Measurements from ENCODE around the gene PPM1H.

Gene PPM1H

GRCh38 chr12:62792236-62792870 is 142.6 kb downstream of the PPM1H start:
- DNase-seq, result no peak

- no peak for DNase-seq
Observed at GRCh38 chr12:62789851-62790250, 145.1 kb downstream of the PPM1H start.

GRCh38 chr12:62787611-62788010 is 147.3 kb downstream of the PPM1H start:
- no peak for DNase-seq

- no peak for DNase-seq
Observed at GRCh38 chr12:62787023-62787422, 147.9 kb downstream of the PPM1H start.

- DNase-seq, result peak; percentile 41
Observed at GRCh38 chr12:62785941-62786559, 148.9 kb downstream of the PPM1H start.

GRCh38 chr12:62784576-62784975 is 150.4 kb downstream of the PPM1H start:
- DNase-seq, result no peak

GRCh38 chr12:62783881-62784280 is 151.1 kb downstream of the PPM1H start:
- DNase-seq, result no peak

DNA sequence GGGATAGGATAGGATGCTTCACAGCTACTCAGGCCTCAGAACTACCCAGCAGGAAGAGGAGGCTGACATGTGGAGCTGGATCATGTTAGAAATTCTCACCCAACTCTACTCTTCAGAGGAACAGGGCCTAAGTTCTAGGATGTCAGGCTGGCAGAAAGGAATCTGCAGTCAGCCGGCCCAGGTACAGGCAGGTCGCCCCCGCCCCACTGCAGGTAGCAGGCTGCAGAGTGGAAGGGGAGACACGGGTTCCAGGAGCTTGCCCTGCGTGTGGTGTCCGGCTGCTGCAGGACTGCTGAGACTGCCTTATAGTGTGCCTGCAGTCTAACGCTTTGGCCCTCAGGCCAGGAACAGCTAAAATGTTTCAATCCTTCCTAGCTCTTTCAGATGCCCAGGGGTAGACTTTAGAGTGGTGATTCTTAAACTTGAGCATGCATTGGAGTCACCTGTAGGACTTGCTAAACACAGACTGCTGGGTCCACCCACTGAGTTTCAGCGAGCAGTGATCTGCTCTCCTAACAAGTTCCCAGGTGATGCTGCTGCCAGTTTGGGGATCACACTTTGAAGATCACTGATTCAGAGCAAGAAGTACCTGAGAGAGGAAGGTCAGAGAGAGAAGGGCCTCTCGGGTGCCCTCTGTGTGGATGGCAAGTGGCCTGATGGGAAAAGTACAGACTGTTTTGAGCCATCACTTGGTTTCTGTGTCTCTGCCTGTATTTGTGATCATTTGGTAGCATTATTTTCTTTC is 153.6 kb downstream of the PPM1H start:
- DNase-seq, result no peak

DNA sequence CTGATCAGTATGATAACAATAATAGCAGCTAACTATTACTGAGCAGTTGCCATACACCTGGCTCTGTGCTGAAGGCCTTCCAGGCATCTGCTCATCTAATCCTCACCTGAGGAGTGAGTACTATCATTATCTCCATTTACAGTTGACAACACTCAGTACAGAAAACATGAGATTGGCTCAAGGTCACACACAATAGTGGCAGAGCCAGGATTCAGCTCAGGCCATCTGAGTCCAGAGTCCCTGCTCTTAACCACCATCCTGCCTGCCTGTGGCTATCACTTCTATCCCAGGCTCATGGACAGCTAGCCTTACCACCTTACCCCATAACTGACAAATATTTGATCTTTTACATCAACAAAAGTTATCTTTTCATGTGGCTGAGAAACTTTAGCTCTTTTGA is 155.5 kb downstream of the PPM1H start:
- DNase-seq, result no peak

- no peak for DNase-seq
Observed at GRCh38 chr12:62778187-62778586, 156.8 kb downstream of the PPM1H start.

- no peak for DNase-seq
Observed at GRCh38 chr12:62776997-62777396, 158.0 kb downstream of the PPM1H start.

DNA sequence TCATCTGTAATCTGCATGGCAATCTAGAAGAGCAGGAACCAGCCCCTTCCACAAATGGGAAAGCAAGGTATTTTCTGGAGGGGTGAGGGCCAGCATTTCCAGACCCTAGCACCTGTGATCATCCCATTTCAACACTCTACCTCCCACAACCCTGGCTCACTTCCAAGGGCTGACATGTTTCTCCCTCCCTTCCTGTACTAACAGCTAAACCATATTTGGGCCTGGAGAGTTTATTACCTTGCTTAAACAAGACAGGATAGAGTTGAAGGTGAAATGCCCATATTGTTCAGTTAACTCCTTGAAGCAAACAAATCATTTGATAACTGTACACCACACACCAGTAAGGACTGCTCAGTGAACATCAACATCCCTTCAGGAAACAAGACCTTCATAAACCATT is 158.4 kb downstream of the PPM1H start:
- DNase-seq, result no peak

DNA sequence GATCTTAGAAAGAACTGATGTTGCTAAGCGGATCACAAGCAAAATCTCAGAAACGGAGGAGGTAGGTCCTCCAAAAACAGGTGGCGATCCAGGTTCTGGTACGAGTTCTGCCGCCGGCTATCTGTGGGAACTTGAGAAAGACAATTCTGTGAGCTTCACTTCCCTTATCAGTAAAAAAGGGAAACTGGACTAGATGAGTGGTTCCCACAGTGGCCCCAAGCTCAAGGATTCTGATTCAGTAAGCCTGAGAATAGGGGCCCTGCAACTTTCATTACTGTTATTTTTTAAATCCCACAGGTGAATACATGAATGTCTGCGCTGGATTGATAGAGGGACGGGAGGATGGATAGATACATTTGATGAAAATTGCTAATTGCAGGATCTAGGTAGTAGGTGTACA is 160.2 kb downstream of the PPM1H start:
- DNase-seq, result no peak

- no peak for DNase-seq
Observed at GRCh38 chr12:62772416-62772955, 162.5 kb downstream of the PPM1H start.

- no peak for DNase-seq
Observed at GRCh38 chr12:62771828-62772227, 163.1 kb downstream of the PPM1H start.

- no peak for DNase-seq
Observed at GRCh38 chr12:62770381-62770780, 164.6 kb downstream of the PPM1H start.

DNA sequence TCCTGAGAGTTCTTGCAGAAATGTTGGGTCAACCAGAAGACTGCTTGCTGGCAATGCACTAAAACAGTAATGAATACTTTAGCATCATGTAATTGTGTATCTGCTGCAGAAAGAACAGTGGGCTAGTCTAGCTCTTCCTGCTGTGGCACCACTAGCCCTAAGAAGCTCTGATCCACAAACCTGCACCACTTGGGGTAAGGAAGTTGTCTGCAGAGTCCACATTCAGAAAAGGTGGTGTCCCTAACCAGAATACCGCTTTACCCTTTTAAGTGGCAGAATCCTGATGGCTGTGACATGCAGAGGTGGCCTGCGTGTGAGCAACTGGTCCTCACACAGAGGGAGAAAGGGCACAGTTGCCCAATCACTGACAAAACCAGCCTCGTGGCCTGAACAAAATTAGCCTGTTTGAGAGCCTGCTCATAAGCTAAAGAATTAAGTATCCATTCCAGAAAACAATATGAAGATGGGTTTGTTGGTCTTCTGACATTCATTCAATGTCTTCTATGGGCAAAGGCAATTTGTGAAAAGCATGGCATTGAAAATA is 165.8 kb downstream of the PPM1H start:
- DNase-seq, result no peak

DNA sequence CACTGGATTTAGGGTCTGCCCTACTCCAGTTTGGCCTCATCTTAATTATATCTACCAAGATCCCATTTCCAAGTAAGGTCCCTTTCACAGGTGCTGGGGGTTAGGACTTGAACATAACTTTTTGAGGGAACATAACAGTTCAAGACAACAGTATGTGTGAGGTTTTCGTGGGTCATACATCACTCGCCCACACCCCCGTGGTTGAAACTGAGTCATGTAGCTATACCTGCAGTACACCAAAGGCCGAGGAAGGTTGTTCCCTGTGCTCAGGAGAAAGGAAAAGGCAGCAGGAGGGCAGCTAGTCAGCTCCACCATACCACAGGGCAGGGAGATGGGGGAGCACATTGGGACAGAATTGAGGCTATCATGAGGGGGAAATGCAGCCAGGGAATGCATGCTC is 167.0 kb downstream of the PPM1H start:
- DNase-seq, result peak; percentile 4

DNA sequence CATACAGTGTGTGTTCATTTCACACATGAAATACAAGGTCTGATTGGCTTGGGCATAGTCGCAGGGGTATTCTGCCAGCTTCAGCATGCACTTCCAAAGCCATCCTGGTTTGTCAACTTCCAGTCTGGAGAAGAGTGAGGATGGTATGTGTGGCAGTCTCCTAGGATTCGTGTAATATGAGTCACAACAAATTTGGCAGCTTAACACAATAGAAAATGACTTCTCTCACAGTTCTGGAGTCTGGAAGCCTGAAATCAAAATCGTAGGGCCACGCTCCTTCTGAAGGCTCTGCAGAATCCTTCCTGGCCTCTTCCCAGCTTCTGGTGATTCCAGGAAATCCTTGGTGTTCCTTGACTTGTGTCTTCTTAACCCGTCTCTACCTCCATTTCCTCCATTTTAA is 167.5 kb downstream of the PPM1H start:
- DNase-seq, result no peak

DNA sequence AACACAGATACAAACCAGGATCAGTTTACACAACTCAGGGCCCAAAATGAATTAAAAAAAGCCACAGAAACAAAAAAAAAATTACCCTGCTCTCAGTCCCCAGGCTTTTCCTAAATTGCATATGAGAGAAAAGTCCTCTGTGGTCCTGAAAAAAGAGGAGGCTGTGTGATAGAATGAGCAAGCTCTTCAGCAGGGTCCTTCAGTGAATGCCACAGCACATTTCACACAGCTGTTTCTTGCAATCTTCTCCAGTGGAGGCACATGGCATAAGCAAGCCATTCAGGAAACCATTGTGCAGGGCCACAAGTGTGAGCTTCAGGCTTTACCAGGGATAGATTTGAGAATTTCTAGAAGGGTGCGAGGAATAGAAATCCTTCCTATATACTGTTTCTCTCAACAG is 168.5 kb downstream of the PPM1H start:
- DNase-seq, result no peak

DNA sequence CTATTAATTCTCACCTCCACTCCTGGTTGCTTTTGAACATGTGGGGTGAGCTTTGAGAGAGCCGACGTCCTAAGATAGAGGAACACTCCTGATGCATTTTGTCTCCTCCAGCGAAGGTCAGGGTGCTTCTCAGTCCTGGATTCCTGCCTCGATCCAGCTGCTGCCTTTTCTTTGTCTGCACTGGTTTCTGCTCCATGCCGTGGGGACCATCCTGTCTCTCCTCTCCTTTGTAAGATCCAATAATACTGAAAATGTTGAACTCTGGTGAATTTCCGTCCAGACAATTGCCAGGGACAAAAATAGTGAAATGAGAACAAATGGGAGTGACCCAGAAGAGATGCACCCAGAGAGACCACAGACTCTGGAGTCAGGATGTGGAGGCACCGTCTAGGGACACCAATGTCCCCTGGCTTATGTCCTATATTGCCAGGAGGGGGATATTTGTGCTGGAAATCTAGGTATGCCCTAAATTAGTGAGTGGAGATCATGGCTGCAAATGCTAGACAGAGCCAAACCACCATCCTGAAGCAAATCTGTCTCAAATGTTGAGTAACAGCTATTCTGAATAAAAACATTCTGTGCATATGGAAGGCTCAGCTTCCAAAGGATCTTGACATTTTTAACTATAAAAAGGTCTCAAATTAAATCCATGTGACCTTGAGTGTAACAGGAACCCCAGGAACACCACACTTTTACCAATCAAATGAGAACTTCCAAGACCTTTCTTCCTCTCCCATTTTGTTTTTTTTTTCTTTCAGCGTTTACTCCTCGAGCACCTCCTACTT is 170.9 kb downstream of the PPM1H start:
- no peak for DNase-seq

- no peak for DNase-seq
Observed at GRCh38 chr12:62763312-62763711, 171.6 kb downstream of the PPM1H start.

GRCh38 chr12:62762645-62763044 is 172.3 kb downstream of the PPM1H start:
- DNase-seq, result no peak
